Neural progenitor cell (in vitro differentiated cells): ENCODE results near the gene ADAMTSL2. TPM values are rescaled to one million over a fixed set of nuclear protein-coding genes. Genes with fewer than 3 reads are reported as not detected.

ENCODE experiments used
- DNase-seq: peaks from one replicate; pipeline ENCODE4 v3.0.0-alpha.2; 2016; ENCODE audit warnings: low spot score
- H2AFZ ChIP-seq: fragments of 200-600 bp; sonication (generic); replicated peaks from 2 replicates; pipeline ENCODE4 v1.6.1; 2016; ENCODE audit warnings: antibody characterized with exemption
- H3F3A ChIP-seq: fragments of 200-600 bp; sonication (generic); 2 replicates; pipeline ENCODE4 v1.6.1; 2016; ENCODE audit warnings: antibody characterized with exemption, low read depth
- H3K27ac ChIP-seq: fragments of 200-600 bp; sonication (generic); 2 replicates; pipeline ENCODE4 v1.5.1; 2016; ENCODE audit warnings: mild to moderate bottlenecking
- H3K27me3 ChIP-seq: fragments of 200-600 bp; sonication (generic); 2 replicates; pipeline ENCODE4 v1.6.1; 2016; ENCODE audit warnings: mild to moderate bottlenecking, moderate library complexity
- H3K36me3 ChIP-seq: fragments of 200-600 bp; sonication (generic); 2 replicates; pipeline ENCODE4 v1.5.1; 2016
- H3K4me1 ChIP-seq: fragments of 200-600 bp; sonication (generic); 2 replicates; pipeline ENCODE4 v1.6.1; 2016; ENCODE audit warnings: mixed run types
- H3K4me2 ChIP-seq: fragments of 200-600 bp; sonication (generic); 2 replicates; pipeline ENCODE4 v1.6.1; 2016
- H3K4me3 ChIP-seq: fragments of 200-600 bp; sonication (generic); 2 replicates; pipeline ENCODE4 v1.5.1; 2016
- H3K79me2 ChIP-seq: fragments of 200-600 bp; sonication (generic); 2 replicates; pipeline ENCODE4 v1.6.1; 2016; ENCODE audit warnings: low read depth
- H3K9ac ChIP-seq: fragments of 200-600 bp; sonication (generic); 2 replicates; pipeline ENCODE4 v1.6.1; 2016
- H3K9me3 ChIP-seq: fragments of 200-600 bp; sonication (generic); 2 replicates; pipeline ENCODE4 v1.5.1; 2016; ENCODE audit warnings: low read depth
- H4K20me1 ChIP-seq: fragments of 200-600 bp; sonication (generic); 2 replicates; pipeline ENCODE4 v1.6.1; 2016; ENCODE audit warnings: low read depth
- H3K27ac Mint-ChIP-seq: 3 replicates; pipeline ENCODE4 v1.8.0; 2021; ENCODE audit warnings: mixed read lengths
- H3K27me3 Mint-ChIP-seq: 2 replicates; pipeline ENCODE4 v1.8.0; 2022; ENCODE audit warnings: low read depth, mild to moderate bottlenecking, inconsistent platforms, moderate library complexity, mixed read lengths; ENCODE audit not compliant: insufficient read depth
- H3K36me3 Mint-ChIP-seq: 3 replicates; pipeline ENCODE4 v1.8.0; 2021; ENCODE audit warnings: mixed read lengths
- H3K4me1 Mint-ChIP-seq: 3 replicates; pipeline ENCODE4 v1.8.0; 2021; ENCODE audit warnings: mixed read lengths
- H3K4me3 Mint-ChIP-seq: 3 replicates; pipeline ENCODE4 v1.8.0; 2021; ENCODE audit warnings: mild to moderate bottlenecking, moderate library complexity, mixed read lengths
- H3K9me3 Mint-ChIP-seq: 3 replicates; pipeline ENCODE4 v1.8.0; 2020; ENCODE audit warnings: mixed read lengths
- CTCF ChIP-seq: fragments of 200-600 bp; sonication (generic); IDR thresholded peaks from 2 replicates; pipeline ENCODE4 v1.5.1; 2017; ENCODE audit warnings: antibody characterized with exemption, mild to moderate bottlenecking
- EZH2 ChIP-seq: fragments of 200-600 bp; sonication (generic); IDR thresholded peaks from 2 replicates; pipeline ENCODE4 v1.6.1; 2017; ENCODE audit warnings: antibody characterized with exemption, mild to moderate bottlenecking, moderate library complexity
- EZH2phosphoT487 ChIP-seq: fragments of 200-600 bp; sonication (generic); IDR thresholded peaks from 2 replicates; pipeline ENCODE4 v1.6.1; 2017; ENCODE audit warnings: antibody characterized with exemption
- total RNA-seq: library from RNA; depleted of rRNA; stranded (reverse); fragments of >200 nt; gene quantifications from 2 replicates; pipeline ENCODE4 v1.2.3, GENCODE V29; 2015; ENCODE audit warnings: low replicate concordance

Gene ADAMTSL2
- total RNA-seq, 1 donor from 2014 or later, result 0.30 TPM

- Histone ChIP-seq H3K27ac (no peak overlapping the region), H3K9ac (no peak overlapping the region), H3K4me2 (no peak overlapping the region), H3F3A (no peaks in the 10 kb centered on the region), H3K79me2 (no peaks in the 10 kb centered on the region), H3K9me3 (no peaks in the 10 kb centered on the region), H3K27me3 (peaks cover 35% of the 10 kb centered on the region), H4K20me1 (no peaks in the 10 kb centered on the region), H2AFZ (no peak overlapping the region), H3K4me1 (no peaks in the 10 kb centered on the region), H3K4me3 (no peak overlapping the region), H3K36me3 (no peaks in the 10 kb centered on the region)
- no peak for DNase-seq
- Mint-ChIP-seq H3K4me3 (no peak overlapping the region), H3K27me3 (peaks cover 26% of the 10 kb centered on the region), H3K9me3 (peaks cover 4% of the 10 kb centered on the region), H3K4me1 (peaks cover 7% of the 10 kb centered on the region), H3K27ac (no peak overlapping the region), H3K36me3 (no peaks in the 10 kb centered on the region)
- TF ChIP-seq EZH2phosphoT487, result no peak
- TF ChIP-seq EZH2, result no peak
- TF ChIP-seq CTCF, result no peak
Measured at GRCh38 chr9:133616643-133617405, 82.3 kb downstream of the ADAMTSL2 start.

GRCh38 chr9:133618726-133619125 lies 84.2 kb downstream of the ADAMTSL2 start:
- Histone ChIP-seq H3K4me2 (no peak overlapping the region), H3F3A (no peaks in the 10 kb centered on the region), H3K4me1 (no peaks in the 10 kb centered on the region), H3K9ac (no peak overlapping the region), H2AFZ (no peak overlapping the region), H4K20me1 (no peaks in the 10 kb centered on the region), H3K27ac (no peak overlapping the region), H3K4me3 (no peak overlapping the region), H3K36me3 (no peaks in the 10 kb centered on the region), H3K9me3 (no peaks in the 10 kb centered on the region), H3K79me2 (no peaks in the 10 kb centered on the region), H3K27me3 (peaks cover 29% of the 10 kb centered on the region)
- peaks cover 7% of the 10 kb centered on the region for H3K4me1 Mint-ChIP-seq
- no peak overlapping the region for H3K27ac Mint-ChIP-seq
- no peak overlapping the region for H3K4me3 Mint-ChIP-seq
- no peaks in the 10 kb centered on the region for H3K36me3 Mint-ChIP-seq
- H3K27me3 Mint-ChIP-seq, result peaks cover 23% of the 10 kb centered on the region
- H3K9me3 Mint-ChIP-seq, result peaks cover 4% of the 10 kb centered on the region
- no peak for DNase-seq
- TF ChIP-seq CTCF (no peak), EZH2phosphoT487 (no peak), EZH2 (no peak)

DNA sequence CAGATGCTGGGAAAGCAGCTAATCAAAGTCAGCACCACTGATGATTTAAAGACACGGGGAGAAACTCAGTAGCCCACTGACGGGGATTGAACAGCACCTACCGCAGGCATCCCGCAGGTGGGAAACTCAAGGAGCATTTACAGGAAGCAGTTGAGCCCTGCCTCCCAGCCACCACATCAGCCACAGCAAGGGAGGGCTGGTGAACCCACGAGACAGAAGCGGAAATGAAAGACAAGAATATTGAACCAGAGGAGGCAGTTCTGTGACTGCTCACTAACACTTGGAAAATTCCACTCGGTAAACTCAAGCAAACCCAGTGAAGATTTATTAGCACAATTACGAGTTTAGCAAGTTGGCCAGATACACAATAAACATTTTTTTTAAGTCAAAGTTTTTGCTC lies 85.3 kb downstream of the ADAMTSL2 start:
- Histone ChIP-seq H3K9ac (no peak overlapping the region), H2AFZ (no peak overlapping the region), H3K79me2 (no peaks in the 10 kb centered on the region), H3F3A (no peaks in the 10 kb centered on the region), H3K4me3 (no peak overlapping the region), H4K20me1 (no peaks in the 10 kb centered on the region), H3K27me3 (peaks cover 27% of the 10 kb centered on the region), H3K4me2 (no peak overlapping the region), H3K4me1 (no peaks in the 10 kb centered on the region), H3K9me3 (no peaks in the 10 kb centered on the region), H3K36me3 (no peaks in the 10 kb centered on the region), H3K27ac (no peak overlapping the region)
- H3K36me3 Mint-ChIP-seq, result no peaks in the 10 kb centered on the region
- H3K4me1 Mint-ChIP-seq, result peaks cover 3% of the 10 kb centered on the region
- H3K27me3 Mint-ChIP-seq, result peaks cover 22% of the 10 kb centered on the region
- DNase-seq, result no peak
- TF ChIP-seq EZH2 (no peak), CTCF (no peak), EZH2phosphoT487 (no peak)
- H3K27ac Mint-ChIP-seq, result no peak overlapping the region
- H3K9me3 Mint-ChIP-seq, result peaks cover 4% of the 10 kb centered on the region
- H3K4me3 Mint-ChIP-seq, result no peak overlapping the region
